Activated T-cell treated with anti-CD3 and anti-CD28 coated beads, Interleukin-2, amount 50 U/mL, for 24 hours (primary cell): Measurements from ENCODE around the gene DLX6.
"Not testable (repeated sequence)": the region's sequence is repeated elsewhere in the genome, so short reads cannot be mapped to it uniquely, and the experiment has no call there.

Experiments used
- DNase-seq: peaks from one replicate; pipeline ENCODE4 v3.0.0-alpha.2; 2020
- H3K27ac Mint-ChIP-seq: 2 replicates; pipeline ENCODE4 v1.8.0; 2020; ENCODE audit warnings: mild to moderate bottlenecking, mixed read lengths
- H3K27me3 Mint-ChIP-seq: 2 replicates; pipeline ENCODE4 v1.8.0; 2020; ENCODE audit warnings: mixed read lengths
- H3K36me3 Mint-ChIP-seq: 2 replicates; pipeline ENCODE4 v1.8.0; 2020; ENCODE audit warnings: low read depth, mixed read lengths
- H3K4me1 Mint-ChIP-seq: 2 replicates; pipeline ENCODE4 v1.8.0; 2020; ENCODE audit warnings: low read depth, mixed read lengths
- H3K4me3 Mint-ChIP-seq: 2 replicates; pipeline ENCODE4 v1.8.0; 2020; ENCODE audit warnings: mild to moderate bottlenecking, moderate library complexity, mixed read lengths
- H3K9me3 Mint-ChIP-seq: 2 replicates; pipeline ENCODE4 v1.8.0; 2020; ENCODE audit warnings: mixed read lengths

DLX6 gene

GRCh38 chr7:97020996-97021746 lies 15.8 kb downstream of the DLX6 start:
- no peaks in the 10 kb centered on the region for H3K36me3 Mint-ChIP-seq
- peaks cover 99% of the 10 kb centered on the region for H3K27me3 Mint-ChIP-seq
- peaks cover 50% of the 10 kb centered on the region for H3K4me1 Mint-ChIP-seq
- no peak overlapping the region for H3K27ac Mint-ChIP-seq
- no peak for DNase-seq
- H3K4me3 Mint-ChIP-seq: no peak overlapping the region
- no peaks in the 10 kb centered on the region for H3K9me3 Mint-ChIP-seq

- peaks cover 55% of the 10 kb centered on the region for H3K4me1 Mint-ChIP-seq
- H3K9me3 Mint-ChIP-seq: no peaks in the 10 kb centered on the region
- H3K27ac Mint-ChIP-seq: peak overlapping the region; percentile 5
- H3K4me3 Mint-ChIP-seq: no peak overlapping the region
- DNase-seq: no peak
- H3K27me3 Mint-ChIP-seq: peaks cover 99% of the 10 kb centered on the region
- no peaks in the 10 kb centered on the region for H3K36me3 Mint-ChIP-seq
These were observed 16.6 kb downstream of the DLX6 start for GRCh38 chr7:97021747-97022490.

- Mint-ChIP-seq H3K36me3 (no peaks in the 10 kb centered on the region), H3K4me3 (no peak overlapping the region), H3K4me1 (peaks cover 58% of the 10 kb centered on the region), H3K27ac (peak overlapping the region; percentile 38), H3K27me3 (peaks cover 99% of the 10 kb centered on the region), H3K9me3 (no peaks in the 10 kb centered on the region)
- DNase-seq: peak; percentile 37
These were observed 17.3 kb downstream of the DLX6 start for GRCh38 chr7:97022491-97023306.

- Mint-ChIP-seq H3K27ac (peak within 1 kb of the TSS; percentile 31), H3K27me3 (peaks cover 92% of the 10 kb centered on the region), H3K9me3 (no peaks in the 10 kb centered on the region), H3K4me1 (peaks cover 58% of the 10 kb centered on the region), H3K4me3 (peak within 1 kb of the TSS; percentile 54), H3K36me3 (no peaks in the 10 kb centered on the region)
- DNase-seq: peak; percentile 39
These were observed 19.1 kb downstream of the DLX6 start, which contains the start of gene DLX5 for GRCh38 chr7:97024209-97025129. DLX5 (minus strand) TSS chr7:97024831; CDS start chr7:97024623, 208 bp downstream.

GRCh38 chr7:97025130-97025499 lies 19.8 kb downstream of the DLX6 start:
- H3K4me1 Mint-ChIP-seq: peaks cover 58% of the 10 kb centered on the region
- H3K36me3 Mint-ChIP-seq: no peaks in the 10 kb centered on the region
- H3K9me3 Mint-ChIP-seq: no peaks in the 10 kb centered on the region
- DNase-seq: no peak
- H3K4me3 Mint-ChIP-seq: no peak overlapping the region
- H3K27me3 Mint-ChIP-seq: peaks cover 88% of the 10 kb centered on the region
- no peak overlapping the region for H3K27ac Mint-ChIP-seq

GRCh38 chr7:97025983-97026714 lies 20.8 kb downstream of the DLX6 start:
- H3K4me3 Mint-ChIP-seq: peak overlapping the region; percentile 70
- H3K4me1 Mint-ChIP-seq: peaks cover 55% of the 10 kb centered on the region
- H3K36me3 Mint-ChIP-seq: no peaks in the 10 kb centered on the region
- peak; percentile 49 for DNase-seq
- H3K27ac Mint-ChIP-seq: no peak overlapping the region
- H3K27me3 Mint-ChIP-seq: peaks cover 83% of the 10 kb centered on the region
- no peaks in the 10 kb centered on the region for H3K9me3 Mint-ChIP-seq

- no peaks in the 10 kb centered on the region for H3K9me3 Mint-ChIP-seq
- no peak for DNase-seq
- no peak overlapping the region for H3K27ac Mint-ChIP-seq
- H3K27me3 Mint-ChIP-seq: peaks cover 83% of the 10 kb centered on the region
- H3K36me3 Mint-ChIP-seq: no peaks in the 10 kb centered on the region
- H3K4me1 Mint-ChIP-seq: peaks cover 50% of the 10 kb centered on the region
- H3K4me3 Mint-ChIP-seq: peak overlapping the region; percentile 70
These were observed 21.5 kb downstream of the DLX6 start for GRCh38 chr7:97026715-97027426.

GRCh38 chr7:97027427-97028234 lies 22.3 kb downstream of the DLX6 start:
- peak overlapping the region; percentile 70 for H3K4me3 Mint-ChIP-seq
- no peaks in the 10 kb centered on the region for H3K9me3 Mint-ChIP-seq
- H3K27me3 Mint-ChIP-seq: peaks cover 83% of the 10 kb centered on the region
- H3K4me1 Mint-ChIP-seq: peaks cover 42% of the 10 kb centered on the region
- H3K36me3 Mint-ChIP-seq: no peaks in the 10 kb centered on the region
- DNase-seq: peak; percentile 76
- no peak overlapping the region for H3K27ac Mint-ChIP-seq

- H3K9me3 Mint-ChIP-seq, H3K27ac Mint-ChIP-seq, DNase-seq, H3K4me3 Mint-ChIP-seq, H3K36me3 Mint-ChIP-seq, H3K4me1 Mint-ChIP-seq: not testable (repeated sequence)
- H3K27me3 Mint-ChIP-seq: peaks cover 61% of the 10 kb centered on the region
These were observed 29.0 kb downstream of the DLX6 start for GRCh38 chr7:97034213-97034852.

- Mint-ChIP-seq H3K9me3 (no peaks in the 10 kb centered on the region), H3K36me3 (no peaks in the 10 kb centered on the region), H3K27me3 (peaks cover 76% of the 10 kb centered on the region), H3K4me3 (no peak overlapping the region), H3K4me1 (no peaks in the 10 kb centered on the region), H3K27ac (no peak overlapping the region)
- DNase-seq: no peak
These were observed 34.2 kb downstream of the DLX6 start for GRCh38 chr7:97039374-97040065.

GRCh38 chr7:97043281-97043680 lies 37.9 kb downstream of the DLX6 start:
- no peaks in the 10 kb centered on the region for H3K9me3 Mint-ChIP-seq

More at GRCh38 chr7:97043281-97043680, 37.9 kb downstream of the DLX6 start:
- DNase-seq: no peak
- H3K27ac Mint-ChIP-seq: no peak overlapping the region
- no peaks in the 10 kb centered on the region for H3K4me1 Mint-ChIP-seq
- peaks cover 66% of the 10 kb centered on the region for H3K27me3 Mint-ChIP-seq
- no peaks in the 10 kb centered on the region for H3K36me3 Mint-ChIP-seq
- no peak overlapping the region for H3K4me3 Mint-ChIP-seq
